NCI-H128 (cell line): ENCODE results near the gene NOP14.
"Not testable (repeated sequence)": the region's sequence is repeated elsewhere in the genome, so short reads cannot be mapped to it uniquely, and the experiment has no call there.

Source experiments
- DNase-seq: peaks from one replicate; lab custom pipeline; 2025; ENCODE audit not compliant: unreplicated experiment; lab: John Stamatoyannopoulos, UW

NOP14 gene

GRCh38 chr4:2962614-2963174 is 512 bp downstream of the NOP14 start:
- no peak for DNase-seq

GRCh38 chr4:2961811-2962441 is 1.3 kb downstream of the NOP14 start:
- DNase-seq, result no peak

- no peak for DNase-seq
Measured at GRCh38 chr4:2961421-2961810, 1.8 kb downstream of the NOP14 start.

GRCh38 chr4:2960450-2960849 is 2.8 kb downstream of the NOP14 start:
- DNase-seq, result not testable (repeated sequence)

- DNase-seq, result no peak
Measured at GRCh38 chr4:2958446-2958845, 4.8 kb downstream of the NOP14 start.

GRCh38 chr4:2955186-2956044 is 7.8 kb downstream of the NOP14 start:
- not testable (repeated sequence) for DNase-seq

- DNase-seq, result no peak
Measured at GRCh38 chr4:2954358-2955185, 8.6 kb downstream of the NOP14 start.

- DNase-seq, result no peak
Measured at GRCh38 chr4:2953496-2953895, 9.7 kb downstream of the NOP14 start.

GRCh38 chr4:2950221-2950989 is 12.8 kb downstream of the NOP14 start:
- no peak for DNase-seq

- no peak for DNase-seq
Measured at GRCh38 chr4:2949782-2950125, 13.5 kb downstream of the NOP14 start.

- no peak for DNase-seq
Measured at GRCh38 chr4:2948895-2949781, 14.1 kb downstream of the NOP14 start.

- DNase-seq, result no peak
Measured at GRCh38 chr4:2947926-2948325, 15.3 kb downstream of the NOP14 start.

- DNase-seq, result no peak
Measured at GRCh38 chr4:2946812-2947600, 16.2 kb downstream of the NOP14 start.

GRCh38 chr4:2945619-2946604 is 17.3 kb downstream of the NOP14 start:
- DNase-seq, result not testable (repeated sequence)

- DNase-seq, result no peak
Measured at GRCh38 chr4:2944586-2945526, 18.4 kb downstream of the NOP14 start.

GRCh38 chr4:2944091-2944482 is 19.1 kb downstream of the NOP14 start:
- DNase-seq, result no peak
